Hematopoietic multipotent progenitor cell (in vitro differentiated cells): ENCODE data around the gene AZGP1. TPM values are rescaled to one million over a fixed set of nuclear protein-coding genes. Genes with fewer than 3 reads are reported as not detected.

Experiments
- small RNA-seq: library from RNA; depleted of rRNA; stranded (forward); fragments of <200 nt; gene quantifications from one replicate; pipeline ENCODE3, GENCODE V24; 2012
- total RNA-seq: library from RNA; depleted of rRNA; stranded (reverse); fragments of >200 nt; gene quantifications from one replicate; pipeline ENCODE4 v1.2.3, GENCODE V29; 2012

Gene AZGP1
- total RNA-seq, 1 donor: not detected

Small RNA genes lying within 50 kb of the gene (small RNA-seq; reads per million reads assigned to genes)
- gene RF00019: not detected
- gene RF00561: not detected

Other genes starting within 250 kb of the AZGP1 start
- not detected for gene CYP3A7, start 240.8 kb downstream of the AZGP1 start, total RNA-seq
- not detected for gene CYP3A4, start 191.8 kb downstream of the AZGP1 start, total RNA-seq
- not detected for gene CYP3A43, start 148.0 kb downstream of the AZGP1 start, total RNA-seq
- gene OR2AE1, start 99.0 kb downstream of the AZGP1 start, total RNA-seq: 0.27 TPM
- gene TRIM4, start 56.5 kb downstream of the AZGP1 start, total RNA-seq: 24.8 TPM
- gene GJC3, start 46.4 kb downstream of the AZGP1 start, total RNA-seq: 0.54 TPM
- gene ZKSCAN1, start 39.6 kb upstream of the AZGP1 start, total RNA-seq: 35.3 TPM
- 11.0 TPM for gene ZSCAN21, start 73.7 kb upstream of the AZGP1 start, total RNA-seq
- gene ZNF3, start 105.7 kb upstream of the AZGP1 start, total RNA-seq: 25.9 TPM
- 43.9 TPM for gene COPS6, start 112.9 kb upstream of the AZGP1 start, total RNA-seq
- 217 TPM for gene MCM7, start 125.4 kb upstream of the AZGP1 start, total RNA-seq
- gene AP4M1, start 125.6 kb upstream of the AZGP1 start, total RNA-seq: 24.8 TPM
- gene TAF6, start 143.3 kb upstream of the AZGP1 start, total RNA-seq: 22.4 TPM
- gene CNPY4, start 143.6 kb upstream of the AZGP1 start, total RNA-seq: 11.6 TPM
- gene MBLAC1, start 150.9 kb upstream of the AZGP1 start, total RNA-seq: 3.5 TPM
- gene LAMTOR4, start 172.9 kb upstream of the AZGP1 start, total RNA-seq: 162 TPM
- 17.5 TPM for gene TRAPPC14, start 182.7 kb upstream of the AZGP1 start, total RNA-seq
- gene GAL3ST4, start 192.6 kb upstream of the AZGP1 start, total RNA-seq: 0.54 TPM
- 6.2 TPM for gene GPC2, start 201.3 kb upstream of the AZGP1 start, total RNA-seq
- 0.81 TPM for gene STAG3, start 201.9 kb upstream of the AZGP1 start, total RNA-seq
- gene PVRIG, start 243.9 kb upstream of the AZGP1 start, total RNA-seq: 0.54 TPM